GM18858 (cell line): Measurements from ENCODE around the gene NSD2.
A peak's percentile ranks its signal among the peaks of the same experiment; 100 is the strongest.
"Not testable (repeated sequence)": the region's sequence is repeated elsewhere in the genome, so short reads cannot be mapped to it uniquely, and the experiment has no call there.

Source experiments
- ATAC-seq: cut with Tn5 transposase; IDR thresholded peaks from one replicate; pipeline ENCODE4 v1.9.1; 2021; ENCODE audit not compliant: unreplicated experiment

The NSD2 gene

GRCh38 chr4:1896658-1896991, 25.4 kb downstream of the NSD2 start:
- ATAC-seq, result no peak

DNA sequence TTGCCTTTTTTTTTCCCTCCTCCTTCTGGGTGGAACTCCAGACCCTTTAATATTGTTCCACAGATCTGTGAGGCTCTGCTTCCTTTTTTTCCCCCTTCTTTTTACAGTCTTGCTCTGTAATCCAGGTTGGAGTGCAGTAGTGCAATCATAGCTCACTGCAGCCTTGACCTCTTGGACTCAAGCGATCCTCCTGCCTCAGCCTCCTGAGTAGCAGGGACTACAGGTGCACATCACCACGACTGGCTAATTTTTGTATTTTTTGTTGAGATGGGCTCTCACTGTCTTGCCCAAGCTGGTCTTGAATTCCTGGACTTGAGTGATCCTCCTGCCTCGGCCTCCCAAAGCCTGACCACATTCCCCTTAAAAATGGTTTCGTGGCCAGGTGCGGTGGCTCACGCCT, 26.8 kb downstream of the NSD2 start:
- ATAC-seq, result no peak

DNA sequence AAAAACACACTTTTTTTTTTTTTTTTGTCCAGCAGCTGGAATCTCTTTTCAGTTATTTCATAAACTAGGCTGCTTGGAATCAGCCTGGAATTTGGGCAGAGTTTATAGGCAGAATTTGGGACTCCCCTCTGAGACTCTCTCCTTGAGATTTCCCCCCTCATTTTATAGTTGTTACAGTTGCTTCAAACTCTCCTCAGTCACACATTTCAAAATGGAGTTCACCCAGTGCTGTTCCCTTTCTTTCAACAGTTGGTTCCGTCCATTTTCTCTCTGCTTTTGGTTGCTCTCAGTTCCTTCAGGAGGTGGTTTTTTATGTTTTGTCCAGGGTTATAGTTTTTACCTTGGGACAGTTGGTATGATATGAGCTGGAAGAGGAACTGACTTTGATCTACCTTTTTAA, 27.5 kb downstream of the NSD2 start:
- no peak for ATAC-seq

DNA sequence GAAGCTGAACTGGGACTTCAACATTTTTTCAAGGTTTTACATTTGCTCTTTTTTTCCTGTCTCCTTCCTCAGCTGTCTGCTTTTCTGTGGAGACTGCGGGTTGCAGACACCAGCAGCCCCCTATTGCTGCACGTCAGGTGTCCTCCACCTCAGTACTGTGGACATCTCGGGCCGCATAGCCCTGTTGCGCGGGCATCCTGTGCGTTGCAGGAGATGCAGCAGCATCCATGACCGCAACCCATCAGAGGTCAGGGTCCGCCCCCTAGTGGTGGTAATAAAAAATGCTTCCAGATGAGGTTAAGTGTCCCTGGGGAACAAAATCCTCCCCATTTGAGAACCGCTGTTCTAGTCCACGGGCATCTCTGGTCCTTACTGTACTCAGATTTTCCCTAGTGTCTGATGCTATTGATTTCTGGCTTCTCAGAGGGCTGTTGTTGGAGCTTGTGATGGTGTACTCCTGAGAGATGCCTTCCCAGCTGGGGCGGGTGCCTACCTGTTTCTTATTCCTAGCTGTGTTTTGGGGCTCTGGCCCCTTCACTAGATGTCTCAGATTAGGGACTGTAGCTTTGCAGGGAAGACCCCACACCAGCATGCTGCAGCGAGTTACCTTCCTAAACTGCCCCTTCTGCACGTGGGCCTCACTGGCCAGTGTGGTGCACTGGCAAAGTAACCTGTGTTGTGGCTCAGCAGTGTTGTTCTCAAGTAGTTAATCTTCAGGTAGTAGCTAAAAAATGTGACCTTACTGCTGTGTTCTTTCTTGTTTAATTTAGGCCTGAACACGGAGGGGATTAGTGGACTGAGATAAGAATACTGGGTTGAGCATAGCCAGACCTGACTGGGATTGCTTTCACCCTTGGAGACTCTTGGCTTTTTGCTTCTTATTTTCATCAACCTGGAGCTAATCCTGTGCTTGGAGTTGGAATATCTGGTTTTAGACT, 28.2 kb downstream of the NSD2 start:
- ATAC-seq, result peak; percentile 71

- no peak for ATAC-seq
These were observed 28.9 kb downstream of the NSD2 start for GRCh38 chr4:1900087-1900433.

GRCh38 chr4:1900624-1901023, 29.4 kb downstream of the NSD2 start:
- no peak for ATAC-seq

GRCh38 chr4:1901127-1901526, 29.9 kb downstream of the NSD2 start:
- ATAC-seq, result no peak

GRCh38 chr4:1902243-1902642, 31.1 kb downstream of the NSD2 start:
- no peak for ATAC-seq

DNA sequence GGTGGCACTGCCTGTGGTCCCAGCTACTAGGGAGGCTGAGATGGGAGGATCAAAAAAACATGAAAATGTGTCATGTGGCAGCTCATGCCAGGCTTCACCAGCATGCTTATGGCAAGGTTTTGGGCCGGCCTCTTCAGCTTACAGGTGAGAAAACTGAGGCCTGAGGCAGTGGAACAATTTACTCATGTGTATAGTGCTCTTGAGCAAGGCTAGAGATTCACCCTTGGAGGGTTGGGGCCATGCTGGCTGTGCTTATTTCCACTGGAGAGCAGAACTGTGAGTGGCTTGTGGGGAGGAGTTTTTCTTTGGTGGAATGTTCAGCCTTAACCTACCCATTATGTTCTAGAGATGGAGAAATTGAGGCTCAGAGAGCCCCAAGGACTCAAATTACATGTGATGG, 31.8 kb downstream of the NSD2 start:
- ATAC-seq, result no peak

GRCh38 chr4:1904042-1904441, 32.8 kb downstream of the NSD2 start:
- no peak for ATAC-seq

DNA sequence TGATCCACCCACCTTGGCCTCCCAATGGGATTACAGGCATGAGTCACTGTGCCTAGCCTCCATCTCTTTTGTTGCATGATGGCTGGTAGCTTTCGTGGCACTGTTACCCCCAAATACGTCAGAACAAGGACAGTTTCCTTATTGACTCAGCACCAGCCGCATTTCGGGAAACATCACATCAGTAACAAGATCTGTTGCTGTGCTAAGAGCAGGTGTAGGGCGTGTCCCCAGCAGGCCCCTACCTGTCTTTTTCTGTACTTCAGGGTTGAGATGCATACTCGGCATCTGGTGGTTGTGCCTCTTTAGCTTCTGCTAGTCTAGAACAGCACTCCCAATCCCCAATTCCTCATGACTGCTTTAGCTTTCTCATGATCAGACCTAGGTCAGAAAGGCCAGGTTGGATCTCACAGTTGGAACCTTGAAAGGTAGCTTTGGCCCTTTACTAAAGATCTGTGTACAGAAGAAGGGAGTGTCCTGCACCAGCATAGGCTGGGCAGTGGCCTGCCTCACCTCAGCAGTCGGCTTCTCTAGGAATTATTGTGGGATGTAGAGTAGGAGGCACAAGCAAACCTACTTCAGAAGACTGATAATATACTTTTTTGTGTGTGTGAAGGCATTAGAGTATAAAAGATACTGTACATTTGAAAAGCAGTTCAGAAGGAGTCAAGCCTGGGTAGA, 36.8 kb downstream of the NSD2 start:
- ATAC-seq, result no peak

- ATAC-seq, result not testable (repeated sequence)
These were observed 38.5 kb downstream of the NSD2 start for GRCh38 chr4:1909696-1910095.

- ATAC-seq, result no peak
These were observed 39.5 kb downstream of the NSD2 start for GRCh38 chr4:1910643-1911042.

DNA sequence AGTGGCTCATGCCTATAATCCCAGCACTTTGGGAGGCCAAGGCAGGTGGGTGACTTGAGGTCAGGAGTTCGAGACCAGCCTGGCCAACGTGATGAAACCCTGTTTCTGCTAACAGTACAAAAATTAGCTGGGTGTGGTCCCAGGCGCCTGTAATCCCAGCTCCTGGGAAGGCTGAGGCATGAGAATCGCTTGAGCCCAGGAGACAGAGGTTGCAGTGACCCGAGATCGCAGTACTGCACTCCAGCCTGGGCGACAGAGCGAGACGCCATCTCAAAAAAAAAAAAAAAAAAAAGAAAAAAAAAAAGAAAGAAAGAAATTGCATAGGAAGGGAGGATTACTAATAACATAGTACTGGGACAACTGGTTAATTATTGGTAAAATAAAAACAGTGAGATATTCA, 40.1 kb downstream of the NSD2 start:
- ATAC-seq, result not testable (repeated sequence)

- ATAC-seq, result no peak
These were observed 51.6 kb downstream of the NSD2 start for GRCh38 chr4:1922821-1923220.

- ATAC-seq, result no peak
These were observed 56.5 kb downstream of the NSD2 start for GRCh38 chr4:1927675-1928074.

- no peak for ATAC-seq
These were observed 57.4 kb downstream of the NSD2 start for GRCh38 chr4:1928356-1929239.

- ATAC-seq, result no peak
These were observed 61.5 kb downstream of the NSD2 start for GRCh38 chr4:1932736-1933135.

DNA sequence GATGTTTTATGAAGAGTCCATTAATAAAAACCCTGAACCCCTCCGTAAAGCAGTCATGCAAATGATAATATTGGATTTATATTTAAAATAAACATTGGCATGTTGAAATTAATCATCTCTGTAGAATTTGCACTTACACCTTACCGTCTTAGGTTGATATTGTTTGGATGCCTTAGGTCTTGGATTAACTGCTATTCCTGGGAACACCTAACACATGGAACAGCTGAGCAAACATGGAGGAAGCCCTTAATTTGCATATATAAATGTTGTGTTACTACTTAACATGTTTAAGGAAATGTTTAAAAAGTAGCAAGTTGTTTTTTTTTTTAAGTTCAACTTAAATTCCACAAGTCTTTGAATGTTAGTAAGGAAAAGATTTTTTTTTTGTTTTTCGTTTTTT, 62.5 kb downstream of the NSD2 start:
- ATAC-seq, result no peak

- no peak for ATAC-seq
These were observed 66.4 kb downstream of the NSD2 start for GRCh38 chr4:1937550-1937949.

DNA sequence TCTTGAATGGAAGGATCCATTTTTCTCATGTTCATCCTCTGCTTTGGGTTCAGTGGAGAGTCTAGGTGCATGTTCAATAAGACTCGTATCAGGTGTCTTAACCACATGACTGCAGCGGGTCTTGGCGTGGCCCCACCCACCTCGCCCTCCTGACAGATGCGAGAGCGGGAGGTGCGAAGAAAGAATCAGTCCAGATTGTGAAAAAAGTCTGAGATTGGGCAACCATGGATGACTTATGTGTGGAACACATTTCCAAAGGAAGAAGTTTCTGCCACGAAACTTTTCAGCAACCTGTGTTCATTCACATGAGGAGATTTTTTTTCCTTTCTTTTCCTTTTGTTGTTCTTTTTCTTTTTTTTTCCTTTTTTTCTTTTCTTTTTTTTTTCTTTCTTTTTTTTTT, 66.8 kb downstream of the NSD2 start:
- no peak for ATAC-seq
